Inflammatory macrophage (primary cell): Measurements from ENCODE around the gene ZBTB45.

Source experiments
- DNase-seq, 2 donors: peaks; one replicate each; pipeline ENCODE4 v3.0.0-alpha.2; 2020 to 2022
- total RNA-seq, 18 experiments: gene quantifications; one replicate each; lab custom pipeline; 2026; ENCODE audit warnings: mixed read lengths in 6 of 18, inconsistent platforms in 2 of 18; lab: John Stamatoyannopoulos, UW

Gene ZBTB45
- total RNA-seq, result 1.7 to 10.1 (median 5.1) reads per million in 18 experiments

- peak; percentile 96 to 97 for DNase-seq
Observed at GRCh38 chr19:58519355-58520256, at the start of gene ZBTB45. TSS of gene ZBTB45 (minus strand) at chr19:58519810. CDS start at chr19:58517673, 2,137 bp downstream.

DNA sequence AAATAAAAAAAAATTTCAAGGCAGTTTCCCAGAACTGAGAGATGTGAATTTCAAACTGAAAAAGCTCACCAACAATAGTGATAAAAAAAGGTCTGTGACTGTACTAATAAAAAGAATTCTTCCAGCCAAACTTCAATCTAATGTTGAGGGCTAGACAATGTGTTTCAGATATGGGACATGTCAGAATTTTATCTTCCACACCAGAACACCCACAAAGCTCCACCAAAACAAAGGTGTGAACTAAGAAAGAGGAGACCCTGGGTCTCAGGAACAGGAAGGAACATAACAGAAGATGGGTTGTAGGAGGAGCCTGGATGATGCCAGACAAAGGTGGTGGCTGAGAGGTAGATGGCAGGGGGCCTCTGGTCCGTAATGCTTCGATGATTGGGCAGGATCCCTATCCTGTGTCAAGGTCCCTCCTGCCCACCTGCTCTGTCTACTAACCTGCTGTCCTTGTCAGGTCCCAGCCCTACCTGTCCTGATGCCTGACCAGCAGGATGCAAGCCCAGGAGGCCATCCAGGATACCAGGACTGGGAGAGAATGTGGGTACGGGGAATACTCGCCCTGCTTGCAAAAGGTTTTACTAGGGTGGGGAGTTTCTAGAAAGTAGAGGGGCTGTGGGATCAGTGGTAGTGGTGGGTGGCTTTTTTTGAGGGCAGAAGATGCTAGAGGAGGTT is 49.0 kb upstream of the ZBTB45 start:
- DNase-seq, result no peak

- DNase-seq, result no peak
Observed at GRCh38 chr19:58566989-58567388, 47.4 kb upstream of the ZBTB45 start.

DNA sequence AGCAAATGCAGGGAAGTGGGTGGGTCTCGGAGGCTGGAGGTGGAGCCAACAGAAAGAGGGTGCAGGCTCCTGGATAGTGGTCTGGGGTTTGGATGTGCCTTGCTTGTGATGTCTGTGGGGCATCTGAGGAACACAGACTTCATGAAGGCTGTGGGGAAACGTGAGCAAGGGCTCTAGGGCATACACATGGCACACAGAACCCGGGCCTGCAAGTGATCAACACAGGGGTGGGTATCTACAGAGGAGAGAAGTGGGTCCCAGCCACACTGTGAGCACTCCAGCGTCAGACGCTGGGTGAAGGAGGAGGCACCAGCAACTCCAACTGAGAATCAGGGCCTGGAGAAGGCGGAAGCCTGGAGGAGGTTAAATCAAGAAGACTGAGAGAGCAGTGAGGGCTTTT is 44.2 kb upstream of the ZBTB45 start:
- no peak for DNase-seq

- DNase-seq, result no peak
Observed at GRCh38 chr19:58563034-58563573, 43.5 kb upstream of the ZBTB45 start.

GRCh38 chr19:58562122-58563033 is 42.8 kb upstream of the ZBTB45 start:
- DNase-seq, result peak in 1 of 2 donors; percentile 39

DNA sequence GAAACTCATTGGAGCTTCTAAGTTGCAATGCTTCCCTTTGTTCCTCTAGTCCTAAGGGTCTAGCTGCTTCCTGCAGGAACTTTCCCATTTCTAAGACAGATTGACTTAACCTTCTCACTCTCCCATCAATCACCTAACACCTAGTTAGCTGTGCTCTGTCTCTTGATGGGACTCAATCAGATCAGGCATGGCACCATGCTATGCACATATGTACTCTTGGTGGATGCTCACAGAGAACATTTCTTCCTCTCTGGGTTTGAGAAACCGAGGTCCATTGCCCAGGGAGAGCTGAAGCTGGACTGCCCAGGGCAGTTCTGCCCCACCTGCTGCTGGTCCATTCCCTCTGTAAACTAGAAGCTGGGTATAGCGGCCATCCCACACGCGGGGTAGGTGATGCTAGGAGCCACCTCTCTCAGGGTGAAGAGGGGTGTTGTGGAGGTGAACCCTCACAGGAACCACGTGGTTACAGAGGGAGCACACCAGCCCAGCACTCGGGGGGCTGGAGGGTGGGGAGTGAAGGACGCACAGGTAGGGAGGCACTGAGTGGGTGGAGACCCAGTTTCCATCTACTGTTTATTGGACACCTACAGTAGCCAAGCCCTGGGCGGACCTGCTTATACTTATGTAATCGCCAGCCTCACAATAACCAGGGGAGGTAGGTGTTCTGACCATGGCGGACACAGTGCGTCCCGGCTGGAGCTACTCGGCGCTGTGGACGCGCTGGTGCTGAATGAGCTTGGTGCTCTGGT is 41.9 kb upstream of the ZBTB45 start:
- no peak for DNase-seq

GRCh38 chr19:58560921-58561320 is 41.3 kb upstream of the ZBTB45 start:
- no peak for DNase-seq

DNA sequence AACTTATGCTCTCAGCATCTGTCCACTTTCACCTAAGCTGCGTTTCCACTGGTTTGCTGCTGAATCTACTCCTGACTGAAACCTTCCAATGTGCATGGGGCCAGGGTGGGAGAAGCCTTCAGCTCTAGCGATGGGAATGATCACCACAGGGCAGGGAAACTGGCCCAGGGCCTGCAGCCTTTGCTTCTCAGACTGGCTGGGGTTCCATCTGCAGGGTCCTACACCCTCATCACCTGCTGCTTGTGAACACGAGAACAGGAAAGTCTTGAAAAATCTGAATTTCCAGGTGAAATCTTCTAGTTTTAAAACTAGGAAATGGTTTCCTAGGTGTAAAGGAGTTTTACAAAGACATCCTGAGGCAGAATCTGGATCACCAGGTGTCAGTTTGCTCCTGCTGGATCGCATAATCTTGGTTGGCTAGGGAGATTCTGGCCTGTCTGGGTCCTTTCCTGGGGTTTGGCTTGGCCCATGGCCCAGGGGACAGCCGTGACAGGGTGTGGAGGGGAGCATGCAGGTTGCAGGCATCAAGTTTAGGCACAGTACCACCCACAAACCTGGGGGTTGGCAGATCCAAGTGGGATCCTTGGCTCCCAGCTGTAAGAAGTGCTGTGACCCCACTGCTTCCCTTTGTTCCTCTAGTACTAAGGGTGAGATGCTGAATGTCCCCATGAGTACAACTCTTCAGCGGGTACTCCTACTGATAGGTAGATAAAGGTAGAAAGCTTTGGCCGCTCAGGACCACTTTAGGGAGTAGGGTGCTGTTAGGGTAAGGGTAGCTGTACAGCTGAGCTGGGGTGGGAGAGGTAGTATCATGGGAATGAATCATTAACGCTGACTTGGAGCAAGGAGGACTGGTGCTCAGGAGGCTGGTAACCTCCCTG is 40.6 kb upstream of the ZBTB45 start:
- no peak for DNase-seq

GRCh38 chr19:58559275-58560006 is 39.8 kb upstream of the ZBTB45 start:
- peak; percentile 93 to 96 for DNase-seq

GRCh38 chr19:58558623-58559274 is 39.1 kb upstream of the ZBTB45 start:
- DNase-seq, result peak; percentile 99 to 100

- DNase-seq, result peak; percentile 26 to 53
Observed at GRCh38 chr19:58558066-58558622, 38.5 kb upstream of the ZBTB45 start, which contains the start of gene UBE2M. TSS of gene UBE2M (minus strand) at chr19:58558611. CDS start at chr19:58558381, 230 bp downstream.

GRCh38 chr19:58557221-58558065 is 37.8 kb upstream of the ZBTB45 start:
- DNase-seq, result no peak

- no peak for DNase-seq
Observed at GRCh38 chr19:58556622-58557220, 37.1 kb upstream of the ZBTB45 start.

- DNase-seq, result peak in 1 of 2 donors; percentile 38
Observed at GRCh38 chr19:58555920-58556621, 36.5 kb upstream of the ZBTB45 start.

GRCh38 chr19:58555369-58555885 is 35.8 kb upstream of the ZBTB45 start:
- DNase-seq, result no peak
